GM19351 (cell line): ENCODE results near the gene ABTB2.

Experiments used
- ATAC-seq: cut with Tn5 transposase; IDR thresholded peaks from one replicate; pipeline ENCODE4 v1.9.1; 2021; ENCODE audit warnings: mild to moderate bottlenecking, moderate library complexity; ENCODE audit not compliant: unreplicated experiment

Gene ABTB2

GRCh38 chr11:34317666-34318065, 40.1 kb downstream of the ABTB2 start:
- ATAC-seq = no peak

- no peak for ATAC-seq
These were observed 40.8 kb downstream of the ABTB2 start for GRCh38 chr11:34317036-34317360.

DNA sequence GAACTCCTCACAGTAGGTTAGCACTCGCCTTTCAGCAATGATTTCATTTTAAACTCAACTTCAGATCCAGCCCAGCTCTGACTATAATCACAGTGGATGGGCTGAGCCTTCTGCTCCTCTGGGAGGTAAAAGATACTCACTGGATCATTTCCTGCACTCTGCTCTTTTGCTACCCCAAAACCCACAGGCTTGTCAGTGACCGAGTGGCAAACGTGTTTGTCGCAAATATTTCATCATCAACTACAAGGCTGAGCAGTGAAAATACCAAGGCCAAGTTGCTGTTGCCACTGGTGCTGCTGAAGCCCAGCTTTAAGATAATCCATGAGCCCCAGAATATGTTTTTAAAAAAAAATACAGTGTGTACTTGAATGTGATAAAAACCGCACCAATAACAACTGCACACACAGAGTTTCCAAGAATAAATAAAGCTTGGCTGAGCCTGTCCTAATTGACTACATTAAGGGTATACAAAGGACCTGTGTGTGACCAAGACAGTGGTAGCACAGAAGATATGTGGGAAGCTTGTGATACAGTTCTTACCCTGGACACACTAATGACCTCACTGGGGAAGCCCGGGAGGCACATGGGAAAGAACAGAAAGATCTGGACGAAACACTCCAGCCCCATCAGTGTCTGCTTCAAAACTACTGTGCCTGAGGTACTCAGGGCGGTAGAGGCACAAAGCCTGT, 41.3 kb downstream of the ABTB2 start:
- no peak for ATAC-seq

DNA sequence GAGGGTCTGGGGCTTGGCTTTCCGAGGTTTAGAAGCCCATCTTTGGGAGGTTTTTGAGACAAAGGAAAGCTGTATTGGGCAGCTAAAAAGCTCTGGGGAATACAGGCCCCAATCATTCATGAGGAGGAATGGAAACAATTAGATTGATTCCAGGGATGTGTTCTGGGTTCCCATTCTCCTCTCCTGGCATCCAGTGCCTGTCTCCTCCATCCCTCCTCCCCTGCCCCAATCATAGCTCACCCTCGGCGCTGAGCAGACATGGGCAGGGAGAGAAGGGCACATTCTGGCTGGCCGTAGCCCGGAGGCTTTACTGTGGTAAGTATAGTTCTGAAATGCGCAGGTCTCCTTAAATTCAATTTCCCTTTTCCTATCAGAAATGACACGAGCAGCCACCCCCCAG, 42.4 kb downstream of the ABTB2 start:
- ATAC-seq = no peak

DNA sequence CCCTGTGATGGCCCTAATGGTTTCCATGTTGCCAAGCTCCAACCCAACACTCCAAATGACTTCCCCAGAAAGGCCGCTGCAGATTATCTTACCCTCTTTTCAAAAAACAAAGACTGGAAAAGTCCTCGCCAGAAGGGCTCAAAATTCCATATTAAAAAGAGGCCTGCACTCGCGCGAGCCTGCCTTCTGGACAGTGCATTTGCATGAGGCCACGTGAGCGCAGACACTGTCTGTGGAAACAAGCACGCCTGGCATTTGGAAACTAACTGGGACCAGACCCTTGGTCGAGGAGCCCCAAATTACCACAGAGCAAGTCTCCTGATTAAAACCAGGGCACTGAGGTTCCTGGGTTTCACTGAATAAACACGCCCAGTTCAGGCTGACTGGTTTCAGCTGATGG, 42.9 kb downstream of the ABTB2 start:
- no peak for ATAC-seq

GRCh38 chr11:34314176-34314575, 43.6 kb downstream of the ABTB2 start:
- no peak for ATAC-seq

GRCh38 chr11:34313099-34313517, 44.7 kb downstream of the ABTB2 start:
- ATAC-seq = peak; percentile 83

DNA sequence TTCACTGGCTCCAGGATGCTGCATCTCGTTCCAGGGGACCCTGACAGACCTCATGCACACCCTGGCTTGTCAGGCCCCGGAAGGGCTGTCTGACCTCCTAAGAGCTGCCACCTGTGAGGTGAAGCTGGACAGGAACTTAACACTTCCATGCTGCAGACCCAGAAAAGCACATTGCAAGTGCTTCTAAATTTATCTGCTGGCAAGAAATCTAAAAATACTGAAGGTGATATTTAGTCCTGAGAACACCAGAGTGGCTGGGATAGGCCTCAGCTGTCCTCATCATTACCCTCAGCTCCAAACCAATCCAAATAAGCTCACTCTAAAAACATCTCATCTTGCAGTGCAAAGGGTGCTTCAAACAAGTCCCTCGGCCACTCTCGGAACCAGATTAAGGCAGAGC, 46.7 kb downstream of the ABTB2 start:
- ATAC-seq = no peak

- no peak for ATAC-seq
These were observed 47.8 kb downstream of the ABTB2 start for GRCh38 chr11:34309965-34310364.

DNA sequence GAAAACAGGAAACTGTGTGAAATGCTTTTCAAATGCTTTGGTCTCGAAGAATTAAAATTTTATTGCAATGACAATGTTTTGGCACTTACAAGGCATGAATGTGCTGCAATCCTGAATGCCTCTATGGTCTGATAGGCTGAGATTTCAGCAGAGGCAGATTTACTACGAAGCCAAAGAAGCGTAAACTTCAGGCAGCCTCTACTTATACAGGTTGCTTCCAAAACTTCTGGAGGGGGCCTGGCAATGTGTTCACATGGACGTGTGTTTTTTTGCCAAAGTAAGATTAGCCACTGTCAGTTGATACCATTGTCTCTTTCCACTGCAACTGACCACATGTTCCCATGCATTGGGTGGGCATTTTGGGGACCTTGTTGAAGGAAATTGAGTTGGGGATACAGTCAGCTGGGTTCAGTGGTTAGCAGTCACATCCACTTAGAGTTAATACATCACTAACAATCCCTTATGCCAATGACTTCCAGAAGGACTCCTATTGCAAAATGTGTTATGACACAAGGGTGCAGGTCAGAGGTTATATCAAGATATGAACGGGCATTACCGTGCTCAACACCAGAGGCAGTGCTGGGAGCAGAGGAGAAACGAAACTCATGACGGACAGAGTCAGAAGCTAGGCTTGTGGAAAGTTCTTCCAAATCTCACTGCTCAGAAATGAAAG, 48.8 kb downstream of the ABTB2 start:
- no peak for ATAC-seq

DNA sequence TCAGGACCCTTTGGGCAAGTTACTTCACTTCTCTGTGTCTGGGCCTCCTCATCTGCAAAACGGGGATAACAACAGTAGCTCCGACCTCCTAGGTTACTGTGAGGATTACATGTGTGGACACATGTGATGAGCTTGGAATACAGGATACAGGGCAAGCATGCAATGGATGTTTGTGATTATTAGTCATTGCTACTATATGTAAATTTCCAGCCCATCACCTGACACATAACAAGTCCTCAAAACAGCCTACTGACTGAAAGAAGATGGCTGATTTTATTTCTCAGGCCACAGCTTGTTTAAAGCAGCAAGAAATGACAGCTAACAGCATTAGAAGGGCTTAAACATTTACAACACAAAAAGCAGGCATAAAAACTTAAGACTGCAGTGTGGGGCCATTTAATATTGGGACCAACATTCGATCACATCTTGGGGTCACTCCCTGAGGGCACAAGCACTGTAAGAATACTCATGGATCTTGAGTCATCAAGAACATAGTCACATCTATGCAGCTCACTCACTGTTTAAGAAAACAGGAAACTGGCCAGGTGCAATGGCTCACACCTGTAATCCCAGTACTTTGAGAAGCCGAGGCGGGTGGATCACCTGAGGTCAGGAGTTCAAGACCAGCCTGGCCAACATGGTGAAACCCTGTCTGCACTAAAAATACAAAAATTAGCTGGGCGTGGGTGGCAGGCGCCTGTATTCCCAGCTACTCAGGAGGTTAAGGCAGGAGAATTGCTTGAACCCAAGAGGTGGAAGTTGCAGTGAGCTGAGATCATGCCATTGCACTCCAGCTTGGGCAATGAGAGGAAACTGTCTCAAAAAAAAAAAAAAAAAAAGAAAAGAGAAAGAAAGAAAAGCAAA, 49.5 kb downstream of the ABTB2 start:
- ATAC-seq = no peak

- ATAC-seq = no peak
These were observed 52.0 kb downstream of the ABTB2 start for GRCh38 chr11:34305780-34306179.

DNA sequence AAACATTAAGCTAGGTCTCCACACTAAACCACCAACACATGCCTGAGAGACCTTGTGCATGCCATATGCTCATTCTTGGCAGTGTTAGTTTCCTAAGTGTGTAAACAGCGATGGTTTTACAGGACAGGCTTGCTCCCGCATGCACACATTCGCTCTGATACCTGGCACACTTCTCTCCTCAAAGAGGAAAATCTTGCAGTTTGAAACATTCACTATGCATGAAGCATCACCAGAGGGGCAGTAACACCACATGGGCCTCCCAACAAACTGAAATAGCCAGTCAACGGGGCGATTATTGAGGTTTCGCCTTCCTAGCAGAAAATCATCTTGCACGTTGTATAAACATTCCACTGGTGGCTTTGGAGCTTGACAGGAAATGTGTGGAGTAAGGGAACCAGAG, 52.6 kb downstream of the ABTB2 start:
- ATAC-seq = no peak

DNA sequence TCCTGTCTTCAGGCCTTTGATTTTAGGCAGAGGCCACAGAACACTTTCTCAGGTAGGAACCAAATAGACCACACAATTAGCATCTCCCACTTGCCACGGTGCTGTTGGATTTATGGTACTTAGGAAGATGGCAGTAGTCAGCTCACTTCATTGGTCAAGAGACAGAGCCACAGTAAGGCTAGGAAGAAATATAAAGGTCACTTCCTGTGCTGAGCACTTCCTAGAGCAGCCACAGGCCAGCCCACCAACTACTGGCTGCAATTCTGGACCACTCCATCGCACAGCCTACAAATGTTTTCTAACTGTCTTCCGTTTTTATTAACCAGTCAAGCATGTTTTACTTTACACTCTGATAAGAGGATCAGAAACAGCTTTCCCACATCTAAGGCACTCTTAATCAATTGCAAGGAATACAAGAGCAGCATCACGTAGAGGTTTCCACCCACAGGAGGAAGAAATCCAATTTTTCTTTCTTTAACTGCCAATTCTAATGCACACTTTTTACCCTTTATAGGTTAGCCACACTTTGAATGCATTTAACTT, 54.7 kb downstream of the ABTB2 start:
- ATAC-seq = no peak

DNA sequence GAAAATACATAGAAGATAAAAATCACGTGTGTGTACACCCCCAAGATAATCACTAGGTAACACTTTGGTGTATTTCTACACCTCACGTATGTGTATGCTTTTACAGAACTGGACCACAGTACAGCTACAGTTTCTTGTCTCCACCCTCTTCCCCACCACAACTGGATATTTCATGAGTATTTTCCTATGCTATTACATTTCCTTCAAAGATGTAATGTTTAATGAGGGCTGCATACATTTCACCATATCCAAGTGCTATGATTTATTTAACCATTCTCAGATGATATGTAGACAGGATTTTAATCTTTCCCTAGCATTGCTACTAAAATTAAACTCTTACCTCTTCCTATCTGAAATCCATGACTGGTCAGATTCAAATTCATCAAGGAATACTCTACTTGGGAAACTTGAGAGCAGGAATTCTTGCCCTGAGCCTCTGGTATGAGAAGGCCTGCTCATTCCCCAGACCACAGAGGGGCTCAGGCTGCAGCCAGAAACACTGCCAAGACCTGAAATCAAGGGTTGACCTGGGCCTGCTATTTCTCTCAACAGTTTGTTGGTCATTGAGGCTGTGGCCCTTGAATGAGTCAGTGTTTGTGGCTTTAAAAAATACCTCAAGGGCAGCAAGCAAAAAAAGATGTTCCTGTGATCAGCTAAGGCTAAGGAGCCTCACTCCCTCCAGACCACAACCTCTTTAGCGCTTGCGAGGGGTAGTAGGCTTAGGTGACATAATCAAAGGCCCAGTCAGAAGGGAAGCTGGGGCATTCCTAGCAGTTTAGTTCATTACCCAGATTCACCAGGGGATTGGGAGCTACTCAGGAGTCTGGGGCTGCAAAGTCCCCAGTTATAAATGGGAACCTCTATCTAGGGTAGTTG, 55.5 kb downstream of the ABTB2 start:
- ATAC-seq = no peak

GRCh38 chr11:34300926-34301295, 56.9 kb downstream of the ABTB2 start:
- ATAC-seq = no peak

DNA sequence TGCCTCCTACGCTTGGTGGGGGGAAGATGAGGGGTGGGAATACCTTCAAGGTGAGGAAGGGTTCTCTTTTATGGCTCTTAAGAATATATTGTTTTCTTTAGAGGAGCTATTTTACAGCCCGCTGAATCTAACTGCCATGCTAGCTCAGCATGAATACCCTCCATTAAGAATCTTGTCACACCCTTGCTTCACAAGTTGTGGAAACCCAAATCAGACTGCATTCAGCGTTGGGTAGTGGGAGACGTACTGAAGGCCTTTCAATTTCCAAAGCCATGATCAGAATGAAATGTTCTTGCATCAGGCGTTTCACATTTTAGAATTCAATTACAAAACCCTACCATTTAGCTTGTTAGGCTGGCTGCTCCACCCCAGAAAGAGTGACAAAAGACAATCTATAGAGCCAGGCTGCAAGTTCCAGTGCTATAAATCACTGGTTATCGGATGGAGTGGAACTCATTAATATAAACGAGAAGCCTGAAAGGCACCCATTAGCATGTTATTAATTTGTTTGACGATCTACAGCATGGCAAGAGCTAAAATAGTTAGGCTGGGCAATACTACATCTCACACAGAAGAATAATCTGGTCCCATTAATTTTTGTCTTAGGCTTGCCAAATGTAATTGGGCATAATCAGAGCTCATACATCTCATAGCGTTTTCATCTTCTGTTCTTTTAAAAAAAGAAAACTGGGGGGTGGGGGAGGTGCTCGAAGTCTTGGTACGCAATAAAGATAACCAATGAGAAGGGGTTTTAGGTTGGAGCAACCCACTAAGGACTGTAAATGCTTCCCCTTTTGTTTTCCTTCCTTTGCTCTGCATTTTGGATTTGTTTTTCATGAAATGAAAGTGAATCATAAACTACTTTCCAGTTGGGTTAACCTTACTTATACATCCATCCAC, 57.5 kb downstream of the ABTB2 start:
- no peak for ATAC-seq

- ATAC-seq = no peak
These were observed 58.4 kb downstream of the ABTB2 start for GRCh38 chr11:34299284-34299972.

- no peak for ATAC-seq
These were observed 58.9 kb downstream of the ABTB2 start for GRCh38 chr11:34298871-34299270.
